ENCODE measurements around the gene CDC37. TPM values are rescaled to one million over a fixed set of nuclear protein-coding genes. Genes with fewer than 3 reads are reported as not detected.

The CDC37 gene
- 60.5 and 151 TPM in 2 replicates for total RNA-seq (ENCODE audit: low replicate concordance)

GRCh38 chr19:10403137-10404021 is at the start of gene CDC37:
TSS of gene CDC37 (minus strand) at chr19:10403542. CDS start at chr19:10403479, 63 bp downstream.
- DNase-seq (ENCODE audit: low read depth): peak; percentile 96
- H3K4me3 ChIP-seq (ENCODE audit: low read depth, low read length): peak within 1 kb of the TSS; percentile 99
- TF ChIP-seq, protein P1, sequence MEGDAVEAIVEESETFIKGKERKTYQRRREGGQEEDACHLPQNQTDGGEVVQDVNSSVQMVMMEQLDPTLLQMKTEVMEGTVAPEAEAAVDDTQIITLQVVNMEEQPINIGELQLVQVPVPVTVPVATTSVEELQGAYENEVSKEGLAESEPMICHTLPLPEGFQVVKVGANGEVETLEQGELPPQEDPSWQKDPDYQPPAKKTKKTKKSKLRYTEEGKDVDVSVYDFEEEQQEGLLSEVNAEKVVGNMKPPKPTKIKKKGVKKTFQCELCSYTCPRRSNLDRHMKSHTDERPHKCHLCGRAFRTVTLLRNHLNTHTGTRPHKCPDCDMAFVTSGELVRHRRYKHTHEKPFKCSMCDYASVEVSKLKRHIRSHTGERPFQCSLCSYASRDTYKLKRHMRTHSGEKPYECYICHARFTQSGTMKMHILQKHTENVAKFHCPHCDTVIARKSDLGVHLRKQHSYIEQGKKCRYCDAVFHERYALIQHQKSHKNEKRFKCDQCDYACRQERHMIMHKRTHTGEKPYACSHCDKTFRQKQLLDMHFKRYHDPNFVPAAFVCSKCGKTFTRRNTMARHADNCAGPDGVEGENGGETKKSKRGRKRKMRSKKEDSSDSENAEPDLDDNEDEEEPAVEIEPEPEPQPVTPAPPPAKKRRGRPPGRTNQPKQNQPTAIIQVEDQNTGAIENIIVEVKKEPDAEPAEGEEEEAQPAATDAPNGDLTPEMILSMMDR (IDR thresholded peaks at IDR 0.05; ENCODE audit: insufficient read depth, low read length): no peak

GRCh38 chr19:10450853-10451609 is 47.7 kb upstream of the CDC37 start:
- TF ChIP-seq, protein P1 (IDR thresholded peaks at IDR 0.05; ENCODE audit: insufficient read depth, low read length): no peak
- no peak overlapping the region for H3K4me3 ChIP-seq (ENCODE audit: low read depth, low read length)
- no peak for DNase-seq (ENCODE audit: low read depth)

- TF ChIP-seq, protein P1 (IDR thresholded peaks at IDR 0.05; ENCODE audit: insufficient read depth, low read length): no peak
Measured at GRCh38 chr19:10450191-10450852, 47.0 kb upstream of the CDC37 start.

GRCh38 chr19:10449037-10449436 is 45.7 kb upstream of the CDC37 start:
- TF ChIP-seq, protein P1 (IDR thresholded peaks at IDR 0.05; ENCODE audit: insufficient read depth, low read length): no peak
- DNase-seq (ENCODE audit: low read depth): no peak
- H3K4me3 ChIP-seq (ENCODE audit: low read depth, low read length): no peak overlapping the region

More at GRCh38 chr19:10450191-10450852, 47.0 kb upstream of the CDC37 start:
- no peak overlapping the region for H3K4me3 ChIP-seq (ENCODE audit: low read depth, low read length)
- no peak for DNase-seq (ENCODE audit: low read depth)

DNA sequence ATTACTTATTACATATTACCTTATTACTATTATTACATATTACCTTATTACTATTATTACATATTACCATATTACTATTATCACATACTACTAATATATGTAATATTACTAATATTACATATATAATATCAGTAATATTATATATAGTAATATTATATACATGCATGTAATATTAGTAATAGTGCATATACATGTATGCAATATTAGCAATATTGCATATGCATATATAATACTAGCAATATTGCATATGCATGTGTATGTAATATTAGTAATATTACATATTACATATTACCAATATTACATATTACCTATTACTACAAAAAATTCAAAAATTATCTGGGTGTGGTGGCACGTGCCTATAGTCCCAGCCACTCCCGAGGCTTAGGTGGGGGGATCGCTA is 39.4 kb upstream of the CDC37 start:
- TF ChIP-seq, protein P1 (IDR thresholded peaks at IDR 0.05; ENCODE audit: insufficient read depth, low read length): no peak
- H3K4me3 ChIP-seq (ENCODE audit: low read depth, low read length): no peak overlapping the region
- DNase-seq (ENCODE audit: low read depth): no peak

DNA sequence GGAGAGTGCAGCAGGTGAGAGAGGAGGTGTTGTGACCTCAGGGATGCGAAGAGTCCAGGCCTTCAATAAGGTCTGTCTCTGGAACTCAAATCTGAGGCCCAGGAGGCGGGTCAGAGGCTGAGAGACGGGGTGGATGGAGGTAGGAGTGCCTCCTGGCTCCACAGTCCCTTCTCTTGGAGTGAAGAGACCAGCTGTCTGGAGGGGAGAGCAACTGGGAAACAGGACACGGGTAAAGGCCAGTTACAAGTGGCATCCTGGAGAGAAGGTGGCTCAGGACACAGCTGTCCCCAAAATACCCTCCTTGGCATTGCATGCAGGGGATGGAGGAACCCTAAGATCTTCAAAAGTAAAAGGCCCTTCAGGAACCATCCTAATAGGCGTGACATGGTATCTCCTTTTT is 36.2 kb upstream of the CDC37 start:
- H3K4me3 ChIP-seq (ENCODE audit: low read depth, low read length): no peak overlapping the region
- DNase-seq (ENCODE audit: low read depth): no peak
- TF ChIP-seq, protein P1 (IDR thresholded peaks at IDR 0.05; ENCODE audit: insufficient read depth, low read length): no peak
